HG03575 (cell line): ENCODE results near the gene UBQLN4.
"Not testable (repeated sequence)": the region's sequence is repeated elsewhere in the genome, so short reads cannot be mapped to it uniquely, and the experiment has no call there.

ENCODE experiments used
- ATAC-seq: cut with Tn5 transposase; IDR thresholded peaks from one replicate; pipeline ENCODE4 v1.9.1; 2021; ENCODE audit not compliant: unreplicated experiment, insufficient number of reproducible peaks, low FRiP score; ENCODE audit errors: extremely low read depth

UBQLN4 gene

GRCh38 chr1:156081917-156082308 is 28.3 kb upstream of the UBQLN4 start:
- ATAC-seq = no peak

- no peak for ATAC-seq
Observed at GRCh38 chr1:156081180-156081916, 27.8 kb upstream of the UBQLN4 start.

- no peak for ATAC-seq
Observed at GRCh38 chr1:156080863-156081179, 27.2 kb upstream of the UBQLN4 start.

GRCh38 chr1:156080241-156080862 is 26.8 kb upstream of the UBQLN4 start:
- no peak for ATAC-seq

- ATAC-seq = no peak
Observed at GRCh38 chr1:156079762-156080161, 26.2 kb upstream of the UBQLN4 start.

GRCh38 chr1:156078728-156079127 is 25.1 kb upstream of the UBQLN4 start:
- no peak for ATAC-seq

- ATAC-seq = no peak
Observed at GRCh38 chr1:156077430-156077760, 23.8 kb upstream of the UBQLN4 start.

- no peak for ATAC-seq
Observed at GRCh38 chr1:156076609-156077429, 23.2 kb upstream of the UBQLN4 start.

GRCh38 chr1:156075775-156076204 is 22.2 kb upstream of the UBQLN4 start:
- no peak for ATAC-seq

- no peak for ATAC-seq
Observed at GRCh38 chr1:156075162-156075561, 21.6 kb upstream of the UBQLN4 start.

- ATAC-seq = no peak
Observed at GRCh38 chr1:156074661-156075060, 21.1 kb upstream of the UBQLN4 start.

GRCh38 chr1:156073740-156074139 is 20.1 kb upstream of the UBQLN4 start:
- ATAC-seq = no peak

GRCh38 chr1:156073110-156073687 is 19.6 kb upstream of the UBQLN4 start:
- no peak for ATAC-seq

GRCh38 chr1:156072251-156072650 is 18.7 kb upstream of the UBQLN4 start:
- no peak for ATAC-seq

GRCh38 chr1:156071332-156071816 is 17.8 kb upstream of the UBQLN4 start:
- not testable (repeated sequence) for ATAC-seq

- no peak for ATAC-seq
Observed at GRCh38 chr1:156070548-156070947, 16.9 kb upstream of the UBQLN4 start.

GRCh38 chr1:156069490-156070455 is 16.2 kb upstream of the UBQLN4 start:
- no peak for ATAC-seq

GRCh38 chr1:156067262-156067661 is 13.7 kb upstream of the UBQLN4 start:
- no peak for ATAC-seq

GRCh38 chr1:156065871-156066270 is 12.3 kb upstream of the UBQLN4 start:
- no peak for ATAC-seq
